ENCODE data around the gene FSTL4. TPM values are rescaled to one million over a fixed set of nuclear protein-coding genes. Genes with fewer than 3 reads are reported as not detected.

The FSTL4 gene
- polyA plus RNA-seq, 1 donor (not counting 4 experiments of a cell fraction or from before 2014, with no cell fraction given), result 1.7 TPM

DNA sequence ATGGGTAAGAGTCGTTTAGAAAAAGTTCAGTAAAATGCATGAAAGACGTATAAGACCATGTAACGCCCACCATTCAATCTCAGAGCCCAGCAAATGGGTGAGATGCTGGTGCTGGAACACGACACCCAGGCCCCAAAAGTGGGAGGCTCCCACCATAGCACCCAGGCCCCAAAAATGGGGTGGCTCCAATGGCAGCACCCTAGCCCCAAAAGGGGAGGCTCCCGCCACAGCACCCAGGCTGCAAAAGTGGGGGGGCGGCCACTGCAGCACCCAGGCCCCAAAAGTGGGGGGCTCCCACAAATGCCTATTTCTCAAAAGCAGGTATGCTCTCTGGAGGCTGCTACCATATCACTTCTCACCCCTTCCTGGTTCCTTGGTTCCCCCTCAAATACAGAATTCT is 12.7 kb downstream of the FSTL4 start:
- DNase-seq (ENCODE audit: low read depth, low spot score) (no peak), FAIRE-seq (no peak)
- no peaks in the 10 kb centered on the region for H3K9me3 ChIP-seq (ENCODE audit: control insufficient read depth, low read depth, low read length)
- peaks cover 10% of the 10 kb centered on the region for H3K27me3 ChIP-seq (ENCODE audit: control insufficient read depth, extremely low read depth, insufficient read depth, low read length)
- H3K36me3 ChIP-seq (ENCODE audit: control insufficient read depth in 2 of 2, extremely low read depth in 1 of 2, insufficient read depth in 2 of 2, low read length in 2 of 2), result no peaks in the 10 kb centered on the region
- no peak overlapping the region for H3K27ac ChIP-seq (ENCODE audit: control insufficient read depth, insufficient read depth, low read length)
- TF ChIP-seq EZH2 (IDR thresholded peaks at IDR 0.05; ENCODE audit: low read length), result no peak
- TF ChIP-seq, protein P1, sequence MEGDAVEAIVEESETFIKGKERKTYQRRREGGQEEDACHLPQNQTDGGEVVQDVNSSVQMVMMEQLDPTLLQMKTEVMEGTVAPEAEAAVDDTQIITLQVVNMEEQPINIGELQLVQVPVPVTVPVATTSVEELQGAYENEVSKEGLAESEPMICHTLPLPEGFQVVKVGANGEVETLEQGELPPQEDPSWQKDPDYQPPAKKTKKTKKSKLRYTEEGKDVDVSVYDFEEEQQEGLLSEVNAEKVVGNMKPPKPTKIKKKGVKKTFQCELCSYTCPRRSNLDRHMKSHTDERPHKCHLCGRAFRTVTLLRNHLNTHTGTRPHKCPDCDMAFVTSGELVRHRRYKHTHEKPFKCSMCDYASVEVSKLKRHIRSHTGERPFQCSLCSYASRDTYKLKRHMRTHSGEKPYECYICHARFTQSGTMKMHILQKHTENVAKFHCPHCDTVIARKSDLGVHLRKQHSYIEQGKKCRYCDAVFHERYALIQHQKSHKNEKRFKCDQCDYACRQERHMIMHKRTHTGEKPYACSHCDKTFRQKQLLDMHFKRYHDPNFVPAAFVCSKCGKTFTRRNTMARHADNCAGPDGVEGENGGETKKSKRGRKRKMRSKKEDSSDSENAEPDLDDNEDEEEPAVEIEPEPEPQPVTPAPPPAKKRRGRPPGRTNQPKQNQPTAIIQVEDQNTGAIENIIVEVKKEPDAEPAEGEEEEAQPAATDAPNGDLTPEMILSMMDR (optimal IDR thresholded peaks at IDR 0.05 in 1 of 3, IDR thresholded peaks at IDR 0.05 in 1 of 3, conservative IDR thresholded peaks at IDR 0.05 in 1 of 3; ENCODE audit: extremely low read depth in 1 of 3, insufficient read depth in 2 of 3, low read length in 3 of 3), result no peak
- no peaks in the 10 kb centered on the region for H3K9me1 ChIP-seq (ENCODE audit: control insufficient read depth, extremely low read depth, insufficient read depth, low read length)
- H2AFZ ChIP-seq (ENCODE audit: control insufficient read depth, low read length), result no peak overlapping the region
- dilution Hi-C loops (cut with MboI; ENCODE audit: extremely low pct_ligation_motif_present, low sequenced_read_pairs), result loop anchor here (25.0 kb wide), 1 partner anchor 188 kb away; no protein-coding TSS in a partner anchor
- H3K4me2 ChIP-seq (ENCODE audit: control insufficient read depth, extremely low read depth, insufficient read depth, low read depth, low read length), result no peak overlapping the region
- no peak overlapping the region for H3K9ac ChIP-seq (ENCODE audit: control insufficient read depth, extremely low read depth, insufficient read depth, low read length)
- no peaks in the 10 kb centered on the region for H3K4me1 ChIP-seq (ENCODE audit: control insufficient read depth, extremely low read depth, insufficient read depth, low read length)
- H3K4me3 ChIP-seq (ENCODE audit: control insufficient read depth in 2 of 3, extremely low read depth in 1 of 3, insufficient read depth in 2 of 3, low read depth in 1 of 3, low read length in 3 of 3), result no peak overlapping the region
- no peaks in the 10 kb centered on the region for H3K79me2 ChIP-seq (ENCODE audit: control insufficient read depth, insufficient read depth, low read length)
- no peaks in the 10 kb centered on the region for H4K20me1 ChIP-seq (ENCODE audit: control insufficient read depth, extremely low read depth, insufficient read depth, low read length)

- Histone ChIP-seq H3K79me2 (ENCODE audit: control insufficient read depth, insufficient read depth, low read length) (no peaks in the 10 kb centered on the region), H2AFZ (ENCODE audit: control insufficient read depth, low read length) (no peak overlapping the region), H3K4me1 (ENCODE audit: control insufficient read depth, extremely low read depth, insufficient read depth, low read length) (no peaks in the 10 kb centered on the region), H3K9ac (ENCODE audit: control insufficient read depth, extremely low read depth, insufficient read depth, low read length) (no peak overlapping the region), H3K4me3 (ENCODE audit: control insufficient read depth in 2 of 3, extremely low read depth in 1 of 3, insufficient read depth in 2 of 3, low read depth in 1 of 3, low read length in 3 of 3) (no peak overlapping the region), H3K27me3 (ENCODE audit: control insufficient read depth, extremely low read depth, insufficient read depth, low read length) (peaks cover 10% of the 10 kb centered on the region), H4K20me1 (ENCODE audit: control insufficient read depth, extremely low read depth, insufficient read depth, low read length) (no peaks in the 10 kb centered on the region), H3K27ac (ENCODE audit: control insufficient read depth, insufficient read depth, low read length) (no peak overlapping the region), H3K36me3 (ENCODE audit: control insufficient read depth in 2 of 2, extremely low read depth in 1 of 2, insufficient read depth in 2 of 2, low read length in 2 of 2) (no peaks in the 10 kb centered on the region), H3K9me3 (ENCODE audit: control insufficient read depth, low read depth, low read length) (no peaks in the 10 kb centered on the region), H3K9me1 (ENCODE audit: control insufficient read depth, extremely low read depth, insufficient read depth, low read length) (no peaks in the 10 kb centered on the region), H3K4me2 (ENCODE audit: control insufficient read depth, extremely low read depth, insufficient read depth, low read depth, low read length) (no peak overlapping the region)
- no peak for DNase-seq (ENCODE audit: low read depth, low spot score)
- no peak for TF ChIP-seq EZH2 (IDR thresholded peaks at IDR 0.05; ENCODE audit: low read length)
- TF ChIP-seq, protein P1 (optimal IDR thresholded peaks at IDR 0.05 in 1 of 3, IDR thresholded peaks at IDR 0.05 in 1 of 3, conservative IDR thresholded peaks at IDR 0.05 in 1 of 3; ENCODE audit: extremely low read depth in 1 of 3, insufficient read depth in 2 of 3, low read length in 3 of 3), result no peak
- dilution Hi-C loops (cut with MboI; ENCODE audit: extremely low pct_ligation_motif_present, low sequenced_read_pairs), result loop anchor here (25.0 kb wide), 1 partner anchor 188 kb away; no protein-coding TSS in a partner anchor
- no peak for FAIRE-seq
These were observed 13.3 kb downstream of the FSTL4 start for GRCh38 chr5:133599044-133599443.

All from keratinocyte (primary cell).